H9 (cell line): ENCODE measurements around the gene PRPSAP2. TPM values are rescaled to one million over a fixed set of nuclear protein-coding genes. Genes with fewer than 3 reads are reported as not detected.

Experiments
- DNase-seq: peaks from one replicate; pipeline ENCODE4 v3.0.0-alpha.2; 2017
- H2AFZ ChIP-seq: one replicate; pipeline ENCODE4 v1.6.1; 2013; ENCODE audit warnings: mild to moderate bottlenecking, low read length, control low read depth, moderate library complexity
- H2AK5ac ChIP-seq: 2 replicates; pipeline ENCODE4 v1.6.1; 2013; ENCODE audit warnings: low read length, control low read depth, mixed read lengths; ENCODE audit not compliant: insufficient read length
- H2BK120ac ChIP-seq: one replicate; pipeline ENCODE4 v1.6.1; 2013; ENCODE audit warnings: low read depth, mild to moderate bottlenecking, low read length, control low read depth, inconsistent platforms; ENCODE audit not compliant: poor library complexity, severe bottlenecking
- H2BK12ac ChIP-seq: 2 replicates; pipeline ENCODE4 v1.6.1; 2013; ENCODE audit warnings: low read length, control low read depth, mixed read lengths, low read depth; ENCODE audit not compliant: insufficient read length
- H2BK15ac ChIP-seq: 2 replicates; pipeline ENCODE4 v1.6.1; 2013; ENCODE audit warnings: low read depth, low read length, control low read depth
- H2BK20ac ChIP-seq: one replicate; pipeline ENCODE4 v1.6.1; 2013; ENCODE audit warnings: low read depth, mild to moderate bottlenecking, low read length, control low read depth, inconsistent platforms; ENCODE audit not compliant: poor library complexity, severe bottlenecking
- H2BK5ac ChIP-seq: 2 replicates; pipeline ENCODE4 v1.6.1; 2013; ENCODE audit warnings: low read length, control low read depth, mixed read lengths; ENCODE audit not compliant: insufficient read length
- H3K14ac ChIP-seq: 2 replicates; pipeline ENCODE4 v1.6.1; 2013; ENCODE audit warnings: low read length, control low read depth; ENCODE audit not compliant: insufficient read depth
- H3K18ac ChIP-seq: 2 replicates; pipeline ENCODE4 v1.6.1; 2013; ENCODE audit warnings: low read depth, mild to moderate bottlenecking, mixed read lengths, low read length, control low read depth; ENCODE audit not compliant: insufficient read length
- H3K23ac ChIP-seq: 2 replicates; pipeline ENCODE4 v1.6.1; 2013; ENCODE audit warnings: low read length, control low read depth, mixed read lengths, low read depth; ENCODE audit not compliant: insufficient read length
- H3K23me2 ChIP-seq: 2 replicates; pipeline ENCODE4 v1.6.1; 2013; ENCODE audit warnings: low read depth, mild to moderate bottlenecking, mixed read lengths, low read length, control low read depth; ENCODE audit not compliant: insufficient read length, poor library complexity, severe bottlenecking
- H3K27ac ChIP-seq: 2 replicates; pipeline ENCODE4 v1.5.1; 2013; ENCODE audit warnings: low read length, control low read depth, mixed read lengths, low read depth; ENCODE audit not compliant: insufficient read length
- H3K27me3 ChIP-seq: 2 replicates; pipeline ENCODE4 v1.6.1; 2013; ENCODE audit warnings: low read length, control low read depth, inconsistent platforms; ENCODE audit not compliant: insufficient read depth
- H3K4ac ChIP-seq: 2 replicates; pipeline ENCODE4 v1.6.1; 2013; ENCODE audit warnings: low read depth, mild to moderate bottlenecking, control low read depth, inconsistent platforms, low read length, moderate library complexity
- H3K4me1 ChIP-seq: 2 replicates; pipeline ENCODE4 v1.6.1; 2013; ENCODE audit warnings: low read length, control low read depth, inconsistent platforms; ENCODE audit not compliant: insufficient read depth
- H3K4me2 ChIP-seq: 2 replicates; pipeline ENCODE4 v1.6.1; 2013; ENCODE audit warnings: low read length, control low read depth, mixed read lengths; ENCODE audit not compliant: insufficient read length, insufficient read depth
- H3K56ac ChIP-seq: 2 replicates; pipeline ENCODE4 v1.6.1; 2013; ENCODE audit warnings: low read depth, mild to moderate bottlenecking, mixed read lengths, low read length, control low read depth; ENCODE audit not compliant: insufficient read length
- H3K79me1 ChIP-seq: 2 replicates; pipeline ENCODE4 v1.6.1; 2013; ENCODE audit warnings: low read depth, mild to moderate bottlenecking, moderate library complexity, low read length, control low read depth, inconsistent platforms; ENCODE audit not compliant: insufficient read depth, poor library complexity, severe bottlenecking
- H3K79me2 ChIP-seq: 2 replicates; pipeline ENCODE4 v1.6.1; 2013; ENCODE audit warnings: low read length, control low read depth, inconsistent platforms; ENCODE audit not compliant: insufficient read depth
- H3K9ac ChIP-seq: 2 replicates; pipeline ENCODE4 v1.6.1; 2013; ENCODE audit warnings: low read length, control low read depth, mixed read lengths; ENCODE audit not compliant: insufficient read length; ENCODE audit errors: extremely low read depth
- H3K9me3 ChIP-seq: one replicate; pipeline ENCODE4 v1.6.1; 2013; ENCODE audit warnings: low read depth, low read length, inconsistent platforms; ENCODE audit not compliant: control insufficient read depth
- H3T11ph ChIP-seq: one replicate; pipeline ENCODE4 v1.6.1; 2013; ENCODE audit warnings: mild to moderate bottlenecking, low read length, control low read depth, inconsistent platforms
- H4K20me1 ChIP-seq: one replicate; pipeline ENCODE4 v1.6.1; 2013; ENCODE audit not compliant: control insufficient read depth, insufficient read length, insufficient read depth
- H4K5ac ChIP-seq: 2 replicates; pipeline ENCODE4 v1.6.1; 2013; ENCODE audit warnings: low read depth, mild to moderate bottlenecking, mixed read lengths, low read length, control low read depth; ENCODE audit not compliant: insufficient read length
- H4K8ac ChIP-seq: replicated peaks from 2 replicates; pipeline ENCODE4 v1.6.1; 2013; ENCODE audit warnings: low read length, control low read depth, mixed read lengths, low read depth; ENCODE audit not compliant: insufficient read length
- H4K91ac ChIP-seq: 2 replicates; pipeline ENCODE4 v1.6.1; 2013; ENCODE audit warnings: low read depth, mild to moderate bottlenecking, moderate library complexity, mixed read lengths, low read length, control low read depth; ENCODE audit not compliant: insufficient read length
- H3K27ac Mint-ChIP-seq, 3 experiments: 2 replicates in 2 of 3; 3 replicates in 1 of 3; pipeline ENCODE4 v1.8.0; 2020 to 2021; ENCODE audit warnings: mixed read lengths in 3 of 3, mild to moderate bottlenecking in 1 of 3, moderate library complexity in 1 of 3
- H3K27me3 Mint-ChIP-seq: 2 replicates; pipeline ENCODE4 v1.8.0; 2021; ENCODE audit warnings: low read depth, mild to moderate bottlenecking, moderate library complexity, mixed read lengths
- H3K36me3 Mint-ChIP-seq, 3 experiments: 2 replicates in 2 of 3; 3 replicates in 1 of 3; pipeline ENCODE4 v1.8.0; 2020 to 2021; ENCODE audit warnings: low read depth in 3 of 3, mixed read lengths in 3 of 3; ENCODE audit not compliant: insufficient read depth in 1 of 3
- H3K4me1 Mint-ChIP-seq, 2 experiments: 2 replicates each; pipeline ENCODE4 v1.8.0; 2020; ENCODE audit warnings: mixed read lengths in 2 of 2
- H3K4me3 Mint-ChIP-seq, 2 experiments: 2 replicates in 1 of 2; 3 replicates in 1 of 2; pipeline ENCODE4 v1.8.0; 2020 to 2021; ENCODE audit warnings: mild to moderate bottlenecking in 2 of 2, mixed read lengths in 2 of 2, moderate library complexity in 1 of 2
- H3K9me3 Mint-ChIP-seq, 2 experiments: 2 replicates in 1 of 2; 3 replicates in 1 of 2; pipeline ENCODE4 v1.8.0; 2020; ENCODE audit warnings: mild to moderate bottlenecking in 2 of 2, mixed read lengths in 2 of 2, moderate library complexity in 1 of 2
- WGBS: extraction: QIAGEN DNeasy Blood & Tissue Kit; methylation state at CpG from one replicate; pipeline ENCODE4 v1.1.7; 2013; ENCODE audit warnings: missing lambda C conversion rate, low lambda C conversion rate, mixed read lengths; ENCODE audit not compliant: insufficient read length; ENCODE audit errors: extremely low coverage; 5-methylcytosine and 5-hydroxymethylcytosine counted together
- total RNA-seq: library from RNA; stranded (reverse); gene quantifications from 2 replicates; pipeline ENCODE4 v1.2.1, GENCODE V29; 2021
- TF ChIP-seq, protein P1 (sequence below): fragments of 200-600 bp; sonication (generic); conservative IDR thresholded peaks from 3 replicates; pipeline ENCODE4 v1.8.0; 2021; ENCODE audit warnings: antibody characterized with exemption, mild to moderate bottlenecking

Gene PRPSAP2
- total RNA-seq, 1 experiment from 2014 or later, result 58.0 TPM

DNA sequence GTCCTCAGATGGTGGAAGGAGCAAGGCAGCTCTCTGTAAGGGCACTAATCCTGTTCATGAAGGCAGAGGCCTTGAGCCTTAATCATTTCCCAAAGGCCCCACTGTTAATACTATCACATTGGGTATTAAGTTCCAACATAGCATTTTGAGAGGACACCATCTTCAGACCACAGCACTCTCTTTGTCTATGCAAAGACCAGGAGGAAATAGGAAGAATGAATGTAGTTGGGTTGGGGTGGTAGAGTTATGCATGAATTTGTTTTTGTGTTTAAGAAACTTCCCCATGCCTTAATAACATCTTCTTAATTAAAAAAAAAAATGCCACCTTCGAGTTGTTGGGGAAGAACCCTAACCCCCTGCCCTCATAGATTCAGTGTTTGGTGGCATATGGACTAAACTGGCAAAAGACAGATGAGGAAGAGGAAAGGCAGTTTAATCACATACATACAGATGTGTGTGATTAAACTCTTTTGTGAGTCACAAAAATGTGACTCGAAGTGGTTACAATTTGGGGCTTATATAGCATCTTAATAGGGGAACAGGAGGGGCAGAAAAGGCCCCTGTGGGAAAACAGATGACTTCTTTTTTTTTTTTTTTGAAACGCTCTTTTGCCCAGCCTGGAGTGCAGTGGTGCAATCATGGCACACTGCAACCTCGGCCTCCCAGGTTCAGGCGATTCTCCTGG is 59.0 kb downstream of the PRPSAP2 start:
- no peak overlapping the region for H2AK5ac ChIP-seq
- H3K27me3 ChIP-seq, result no peaks in the 10 kb centered on the region
- H3K23ac ChIP-seq, result no peak overlapping the region
- H3K4me3 Mint-ChIP-seq, result no peak overlapping the region
- H3T11ph ChIP-seq, result no peak overlapping the region
- H4K20me1 ChIP-seq, result no peaks in the 10 kb centered on the region
- H4K91ac ChIP-seq, result no peak overlapping the region
- H3K79me2 ChIP-seq, result no peaks in the 10 kb centered on the region
- TF ChIP-seq, protein P1, sequence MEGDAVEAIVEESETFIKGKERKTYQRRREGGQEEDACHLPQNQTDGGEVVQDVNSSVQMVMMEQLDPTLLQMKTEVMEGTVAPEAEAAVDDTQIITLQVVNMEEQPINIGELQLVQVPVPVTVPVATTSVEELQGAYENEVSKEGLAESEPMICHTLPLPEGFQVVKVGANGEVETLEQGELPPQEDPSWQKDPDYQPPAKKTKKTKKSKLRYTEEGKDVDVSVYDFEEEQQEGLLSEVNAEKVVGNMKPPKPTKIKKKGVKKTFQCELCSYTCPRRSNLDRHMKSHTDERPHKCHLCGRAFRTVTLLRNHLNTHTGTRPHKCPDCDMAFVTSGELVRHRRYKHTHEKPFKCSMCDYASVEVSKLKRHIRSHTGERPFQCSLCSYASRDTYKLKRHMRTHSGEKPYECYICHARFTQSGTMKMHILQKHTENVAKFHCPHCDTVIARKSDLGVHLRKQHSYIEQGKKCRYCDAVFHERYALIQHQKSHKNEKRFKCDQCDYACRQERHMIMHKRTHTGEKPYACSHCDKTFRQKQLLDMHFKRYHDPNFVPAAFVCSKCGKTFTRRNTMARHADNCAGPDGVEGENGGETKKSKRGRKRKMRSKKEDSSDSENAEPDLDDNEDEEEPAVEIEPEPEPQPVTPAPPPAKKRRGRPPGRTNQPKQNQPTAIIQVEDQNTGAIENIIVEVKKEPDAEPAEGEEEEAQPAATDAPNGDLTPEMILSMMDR, result no peak
- no peak overlapping the region for H3K14ac ChIP-seq
- no peak overlapping the region for H2BK15ac ChIP-seq
- no peak for DNase-seq
- H2BK120ac ChIP-seq, result no peak overlapping the region
- no peak overlapping the region for H4K5ac ChIP-seq
- no peaks in the 10 kb centered on the region for H3K23me2 ChIP-seq
- H3K9me3 Mint-ChIP-seq, result no peaks in the 10 kb centered on the region
- H3K4me2 ChIP-seq, result no peak overlapping the region
- H2BK12ac ChIP-seq, result no peak overlapping the region
- H3K27ac Mint-ChIP-seq, result no peak overlapping the region
- no peaks in the 10 kb centered on the region for H3K9me3 ChIP-seq
- no peak overlapping the region for H3K4ac ChIP-seq
- H4K8ac ChIP-seq, result no peak overlapping the region
- no CpG with 5 or more reads among the region's 5 CpGs for WGBS
- H2BK20ac ChIP-seq, result no peak overlapping the region
- H3K27me3 Mint-ChIP-seq, result no peaks in the 10 kb centered on the region; the same call in 1 of the 2 replicates
- no peaks in the 10 kb centered on the region for H3K79me1 ChIP-seq
- H2AFZ ChIP-seq, result no peak overlapping the region
- H3K56ac ChIP-seq, result no peak overlapping the region
- H3K9ac ChIP-seq, result no peak overlapping the region
- H3K4me1 ChIP-seq, result no peaks in the 10 kb centered on the region
- peaks cover 23 to 58% (median 56%) of the 10 kb centered on the region in 3 experiments; a peak in 6 of 7 replicates for H3K36me3 Mint-ChIP-seq
- H3K4me1 Mint-ChIP-seq, result no peaks in the 10 kb centered on the region
- H3K18ac ChIP-seq, result no peak overlapping the region
- no peak overlapping the region for H2BK5ac ChIP-seq
- H3K27ac ChIP-seq, result no peak overlapping the region
